Mesenchymal stem cell (in vitro differentiated cells and primary cell): ENCODE data around the gene SSBP2.
A peak's percentile ranks its signal among the peaks of the same experiment; 100 is the strongest.

ENCODE experiments used
- DNase-seq: peaks from one replicate; pipeline ENCODE4 v3.0.0-alpha.2; 2013
- H2AFZ ChIP-seq: one replicate; pipeline ENCODE4 v1.6.1; 2013; ENCODE audit warnings: low read depth, mild to moderate bottlenecking, control low read depth, inconsistent platforms, low read length, moderate library complexity
- H2AK5ac ChIP-seq: 2 replicates; pipeline ENCODE4 v1.6.1; 2013; ENCODE audit warnings: low read length, moderate library complexity, mild to moderate bottlenecking, inconsistent platforms; ENCODE audit not compliant: severe bottlenecking
- H2BK120ac ChIP-seq: one replicate; pipeline ENCODE4 v1.6.1; 2013; ENCODE audit warnings: low read depth, mild to moderate bottlenecking, inconsistent platforms, low read length, moderate library complexity
- H2BK12ac ChIP-seq, 2 experiments: one replicate each; pipeline ENCODE4 v1.6.1; 2013; ENCODE audit warnings: inconsistent platforms in 2 of 2, low read length in 2 of 2, mild to moderate bottlenecking in 2 of 2, moderate library complexity in 2 of 2, control low read depth in 1 of 2
- H2BK15ac ChIP-seq: one replicate; pipeline ENCODE4 v1.6.1; 2013; ENCODE audit warnings: mild to moderate bottlenecking, low read depth, inconsistent platforms; ENCODE audit not compliant: poor library complexity, severe bottlenecking
- H2BK5ac ChIP-seq: 2 replicates; pipeline ENCODE4 v1.6.1; 2013; ENCODE audit warnings: low read depth, mild to moderate bottlenecking, low read length, control low read depth, inconsistent platforms; ENCODE audit not compliant: poor library complexity, severe bottlenecking
- H3K14ac ChIP-seq, 2 experiments: one replicate each; pipeline ENCODE4 v1.6.1; 2013; ENCODE audit warnings: inconsistent platforms in 2 of 2, low read length in 2 of 2, control low read depth in 1 of 2, mild to moderate bottlenecking in 1 of 2, moderate library complexity in 1 of 2
- H3K18ac ChIP-seq, 2 experiments: one replicate each; pipeline ENCODE4 v1.6.1; 2013; ENCODE audit warnings: inconsistent platforms in 2 of 2, low read length in 2 of 2, control low read depth in 1 of 2, low read depth in 1 of 2, mild to moderate bottlenecking in 1 of 2
- H3K23ac ChIP-seq, 2 experiments: one replicate each; pipeline ENCODE4 v1.6.1; 2013; ENCODE audit warnings: inconsistent platforms in 2 of 2, low read length in 2 of 2, mild to moderate bottlenecking in 2 of 2, moderate library complexity in 2 of 2, control low read depth in 1 of 2
- H3K27ac ChIP-seq: 2 replicates; pipeline ENCODE4 v1.5.1; 2013; ENCODE audit warnings: mild to moderate bottlenecking, moderate library complexity, low read length, control low read depth, inconsistent platforms; ENCODE audit not compliant: poor library complexity, severe bottlenecking
- H3K27me3 ChIP-seq, 2 experiments: 2 replicates each; pipeline versions ENCODE4 v1.6.1 to v1.7.0; 2013; ENCODE audit warnings: low read length in 2 of 2, mild to moderate bottlenecking in 2 of 2, moderate library complexity in 2 of 2, control low read depth in 1 of 2, inconsistent platforms in 1 of 2; ENCODE audit not compliant: control insufficient read depth in 1 of 2, insufficient read depth in 1 of 2
- H3K36me3 ChIP-seq, 2 experiments: 2 replicates each; pipeline versions ENCODE4 v1.6.1 to v1.7.0; 2013; ENCODE audit warnings: low read length in 2 of 2, control low read depth in 1 of 2, inconsistent platforms in 1 of 2, low read depth in 1 of 2, mild to moderate bottlenecking in 1 of 2; ENCODE audit not compliant: insufficient read depth in 2 of 2, control insufficient read depth in 1 of 2
- H3K4ac ChIP-seq, 2 experiments: one replicate each; pipeline ENCODE4 v1.6.1; 2013; ENCODE audit warnings: inconsistent platforms in 2 of 2, low read length in 2 of 2, mild to moderate bottlenecking in 2 of 2, moderate library complexity in 2 of 2, control low read depth in 1 of 2, low read depth in 1 of 2
- H3K4me1 ChIP-seq: 2 replicates; pipeline ENCODE4 v1.6.1; 2013; ENCODE audit warnings: low read depth, low read length, control low read depth; ENCODE audit not compliant: control insufficient read depth, insufficient read depth
- H3K4me2 ChIP-seq: 2 replicates; pipeline ENCODE4 v1.6.1; 2013; ENCODE audit warnings: low read length, mild to moderate bottlenecking, inconsistent platforms; ENCODE audit not compliant: poor library complexity, severe bottlenecking
- H3K4me3 ChIP-seq, 2 experiments: 2 replicates each; pipeline versions ENCODE4 v1.5.1 to v1.7.0; 2013; ENCODE audit warnings: low read length in 2 of 2, mild to moderate bottlenecking in 2 of 2, control low read depth in 1 of 2, low read depth in 1 of 2; ENCODE audit not compliant: insufficient read depth in 1 of 2
- H3K79me1 ChIP-seq: replicated peaks from 2 replicates; pipeline ENCODE4 v1.6.1; 2013; ENCODE audit warnings: mild to moderate bottlenecking, control low read depth, low read length, inconsistent platforms; ENCODE audit not compliant: poor library complexity, severe bottlenecking
- H3K9ac ChIP-seq: 2 replicates; pipeline ENCODE4 v1.7.0; 2013; ENCODE audit warnings: mild to moderate bottlenecking, low read length, moderate library complexity
- H3K9me3 ChIP-seq: 2 replicates; pipeline ENCODE4 v1.7.0; 2013; ENCODE audit warnings: mild to moderate bottlenecking, low read length; ENCODE audit not compliant: control insufficient read depth
- H4K8ac ChIP-seq: one replicate; pipeline ENCODE4 v1.6.1; 2013; ENCODE audit warnings: inconsistent platforms, mild to moderate bottlenecking, low read length, moderate library complexity
- H4K91ac ChIP-seq: one replicate; pipeline ENCODE4 v1.6.1; 2013; ENCODE audit warnings: mild to moderate bottlenecking, low read length, inconsistent platforms
- WGBS: methylation state at CpG from one replicate; pipeline ENCODE4 v1.1.7; 2013; ENCODE audit warnings: mixed read lengths; 5-methylcytosine and 5-hydroxymethylcytosine counted together

Gene SSBP2

GRCh38 chr5:81726297-81726696 lies 24.6 kb downstream of the SSBP2 start:
- no peak overlapping the region for H4K91ac ChIP-seq
- no peak overlapping the region for H2AFZ ChIP-seq
- H3K36me3 ChIP-seq: no peaks in the 10 kb centered on the region
- H3K23ac ChIP-seq: no peak overlapping the region
- 94% methylated on average over 1 of the region's 1 CpG for WGBS
- H3K4me3 ChIP-seq: no peak overlapping the region
- no peak overlapping the region for H2BK12ac ChIP-seq
- no peak overlapping the region for H2BK120ac ChIP-seq
- no peaks in the 10 kb centered on the region for H3K9me3 ChIP-seq
- no peak overlapping the region for H2BK5ac ChIP-seq
- H3K79me1 ChIP-seq: peaks cover 6% of the 10 kb centered on the region
- DNase-seq: no peak
- H3K9ac ChIP-seq: no peak overlapping the region
- no peaks in the 10 kb centered on the region for H3K27me3 ChIP-seq
- H2BK15ac ChIP-seq: no peak overlapping the region
- no peak overlapping the region for H3K14ac ChIP-seq
- H3K27ac ChIP-seq: no peak overlapping the region
- no peak overlapping the region for H4K8ac ChIP-seq
- no peak overlapping the region for H2AK5ac ChIP-seq
- H3K4me2 ChIP-seq: no peak overlapping the region
- H3K4ac ChIP-seq: no peak overlapping the region
- H3K4me1 ChIP-seq: no peaks in the 10 kb centered on the region
- no peak overlapping the region for H3K18ac ChIP-seq

- no peak overlapping the region for H3K14ac ChIP-seq
- H4K8ac ChIP-seq: no peak overlapping the region
- DNase-seq: no peak
- H2AK5ac ChIP-seq: no peak overlapping the region
- peaks cover 8% of the 10 kb centered on the region for H3K79me1 ChIP-seq
- no peak overlapping the region for H3K4ac ChIP-seq
- H3K4me1 ChIP-seq: no peaks in the 10 kb centered on the region
- H3K9me3 ChIP-seq: no peaks in the 10 kb centered on the region
- no peak overlapping the region for H3K4me3 ChIP-seq
- H3K9ac ChIP-seq: no peak overlapping the region
- 97% methylated on average over 3 of the region's 5 CpGs for WGBS
- no peak overlapping the region for H3K23ac ChIP-seq
- H2BK12ac ChIP-seq: no peak overlapping the region
- H3K18ac ChIP-seq: no peak overlapping the region
- H2AFZ ChIP-seq: no peak overlapping the region
- no peak overlapping the region for H2BK120ac ChIP-seq
- H2BK5ac ChIP-seq: no peak overlapping the region
- no peaks in the 10 kb centered on the region for H3K27me3 ChIP-seq
- no peak overlapping the region for H4K91ac ChIP-seq
- no peak overlapping the region for H3K4me2 ChIP-seq
- no peak overlapping the region for H3K27ac ChIP-seq
- H3K36me3 ChIP-seq: no peaks in the 10 kb centered on the region
- H2BK15ac ChIP-seq: no peak overlapping the region
Observed at GRCh38 chr5:81724571-81724970, 26.3 kb downstream of the SSBP2 start.

- no peak for DNase-seq
- Histone ChIP-seq H4K8ac (no peak overlapping the region), H3K4me3 (no peak overlapping the region), H2BK5ac (no peak overlapping the region), H4K91ac (no peak overlapping the region), H2AK5ac (no peak overlapping the region), H3K27ac (no peak overlapping the region), H3K4me1 (no peaks in the 10 kb centered on the region), H3K4me2 (no peak overlapping the region), H2BK15ac (no peak overlapping the region), H3K79me1 (peaks cover 8% of the 10 kb centered on the region), H2BK12ac (no peak overlapping the region), H3K23ac (no peak overlapping the region), H2AFZ (no peak overlapping the region), H3K14ac (no peak overlapping the region), H3K9me3 (no peaks in the 10 kb centered on the region), H3K36me3 (no peaks in the 10 kb centered on the region), H3K18ac (no peak overlapping the region), H2BK120ac (no peak overlapping the region), H3K27me3 (no peaks in the 10 kb centered on the region), H3K4ac (no peak overlapping the region), H3K9ac (no peak overlapping the region)
- no CpG with 5 or more reads among the region's 1 CpG for WGBS
Observed at GRCh38 chr5:81724108-81724507, 26.8 kb downstream of the SSBP2 start.

GRCh38 chr5:81721049-81721448 lies 29.8 kb downstream of the SSBP2 start:
- Histone ChIP-seq H4K8ac (no peak overlapping the region), H2BK5ac (no peak overlapping the region), H3K36me3 (no peaks in the 10 kb centered on the region), H3K9me3 (no peaks in the 10 kb centered on the region), H2AFZ (no peak overlapping the region), H3K4ac (no peak overlapping the region), H2BK120ac (no peak overlapping the region), H3K4me2 (no peak overlapping the region), H4K91ac (no peak overlapping the region), H3K9ac (peak overlapping the region; percentile 8), H3K4me3 (no peak overlapping the region), H3K27me3 (no peaks in the 10 kb centered on the region), H2AK5ac (no peak overlapping the region), H3K4me1 (no peaks in the 10 kb centered on the region), H3K18ac (no peak overlapping the region), H3K14ac (no peak overlapping the region), H2BK12ac (no peak overlapping the region), H3K79me1 (peaks cover 6% of the 10 kb centered on the region), H3K27ac (no peak overlapping the region), H2BK15ac (no peak overlapping the region), H3K23ac (no peak overlapping the region)
- 80% methylated on average over 2 of the region's 2 CpGs for WGBS
- no peak for DNase-seq
